GM19324 (cell line): ENCODE measurements around the gene HSFX1.

Experiments used
- ATAC-seq: cut with Tn5 transposase; IDR thresholded peaks from one replicate; pipeline ENCODE4 v1.9.1; 2021; ENCODE audit warnings: mild to moderate bottlenecking, moderate library complexity; ENCODE audit not compliant: unreplicated experiment, low FRiP score

HSFX1 gene

GRCh38 chrX:149803458-149804062 is 29.7 kb downstream of the HSFX1 start:
- no peak for ATAC-seq

- no peak for ATAC-seq
These were observed 30.2 kb downstream of the HSFX1 start for GRCh38 chrX:149804102-149804501.

GRCh38 chrX:149807747-149808458 is 34.0 kb downstream of the HSFX1 start:
- ATAC-seq = no peak

GRCh38 chrX:149818652-149819051 is 44.8 kb downstream of the HSFX1 start:
- ATAC-seq = no peak

GRCh38 chrX:149819371-149819770 is 45.5 kb downstream of the HSFX1 start:
- ATAC-seq = no peak

- no peak for ATAC-seq
These were observed 51.6 kb downstream of the HSFX1 start for GRCh38 chrX:149825424-149825823.
